G401.6 (cell line): ENCODE data around the gene GRAMD1A.

Source experiments
- FAIRE-seq: peaks from 2 replicates; lab custom pipeline; 2012; peaks lifted over from hg19 to GRCh38; lab: Jason Lieb, UNC

GRAMD1A gene

GRCh38 chr19:35055715-35056179, 55.6 kb downstream of the GRAMD1A start:
- FAIRE-seq, result no peak

DNA sequence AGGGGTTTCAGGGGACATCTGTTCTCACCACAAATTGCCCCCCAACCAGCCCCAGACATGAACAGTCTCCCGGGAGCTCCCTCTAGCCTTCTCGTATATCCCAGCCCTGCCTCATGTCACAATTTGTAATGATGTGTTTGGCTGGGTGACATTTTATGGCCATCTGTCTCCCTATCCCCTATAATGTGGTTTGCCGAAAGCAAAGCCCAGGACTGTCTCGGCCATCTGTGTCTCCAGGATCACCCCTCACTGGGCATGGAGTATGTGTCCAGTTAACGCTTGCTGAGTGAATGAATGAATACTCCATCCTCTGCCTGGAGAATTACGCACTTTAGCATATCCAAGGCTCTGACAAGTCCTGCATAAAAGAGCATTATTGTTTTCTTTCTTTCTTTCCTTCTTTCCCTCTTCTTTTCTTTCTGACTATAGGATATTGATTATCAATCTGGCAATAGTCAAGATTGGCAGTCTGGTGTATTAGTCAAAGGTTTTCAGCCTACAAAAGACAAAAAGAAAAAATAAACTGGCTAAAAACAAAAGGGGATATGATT, 56.5 kb downstream of the GRAMD1A start:
- no peak for FAIRE-seq

DNA sequence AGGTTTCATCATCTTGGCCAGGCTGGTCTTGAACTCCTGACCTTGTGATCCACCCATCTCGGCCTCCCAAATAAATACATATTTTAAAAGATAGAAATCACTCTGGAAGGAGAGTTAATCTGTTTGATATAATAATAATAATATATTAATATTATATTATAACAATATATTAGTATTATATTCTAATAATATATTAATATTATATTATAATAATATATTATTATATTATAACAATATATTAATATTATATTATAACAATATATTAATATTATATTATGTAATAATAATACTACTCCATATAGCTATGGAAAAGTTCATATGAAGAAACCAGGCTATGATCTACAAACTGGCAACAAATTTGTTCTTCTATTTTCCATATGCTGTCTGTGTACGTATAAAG, 58.2 kb downstream of the GRAMD1A start:
- peak; percentile 94 for FAIRE-seq

- FAIRE-seq, result no peak
Observed at GRCh38 chr19:35059006-35059798, 59.1 kb downstream of the GRAMD1A start.

DNA sequence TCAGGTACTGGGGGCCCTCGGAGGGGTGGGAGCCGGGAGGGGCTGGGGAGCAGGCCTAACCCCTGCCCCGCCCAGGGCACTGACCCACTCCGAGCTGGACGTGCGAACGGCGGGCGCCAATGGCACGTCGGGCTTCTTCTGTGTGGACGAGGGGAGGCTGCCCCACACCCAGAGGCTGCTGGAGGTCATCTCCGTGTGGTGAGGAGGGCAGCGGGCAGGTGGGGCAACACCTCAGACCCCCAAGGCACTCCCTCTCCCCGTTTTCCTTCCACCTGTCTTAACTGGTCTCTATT, 59.6 kb downstream of the GRAMD1A start:
- FAIRE-seq, result no peak

- FAIRE-seq, result no peak
Observed at GRCh38 chr19:35060160-35060855, 60.2 kb downstream of the GRAMD1A start.

GRCh38 chr19:35061583-35062373, 61.7 kb downstream of the GRAMD1A start:
- no peak for FAIRE-seq

GRCh38 chr19:35062942-35063341, 62.8 kb downstream of the GRAMD1A start:
- FAIRE-seq, result no peak

GRCh38 chr19:35063940-35064818, 64.1 kb downstream of the GRAMD1A start:
- no peak for FAIRE-seq

DNA sequence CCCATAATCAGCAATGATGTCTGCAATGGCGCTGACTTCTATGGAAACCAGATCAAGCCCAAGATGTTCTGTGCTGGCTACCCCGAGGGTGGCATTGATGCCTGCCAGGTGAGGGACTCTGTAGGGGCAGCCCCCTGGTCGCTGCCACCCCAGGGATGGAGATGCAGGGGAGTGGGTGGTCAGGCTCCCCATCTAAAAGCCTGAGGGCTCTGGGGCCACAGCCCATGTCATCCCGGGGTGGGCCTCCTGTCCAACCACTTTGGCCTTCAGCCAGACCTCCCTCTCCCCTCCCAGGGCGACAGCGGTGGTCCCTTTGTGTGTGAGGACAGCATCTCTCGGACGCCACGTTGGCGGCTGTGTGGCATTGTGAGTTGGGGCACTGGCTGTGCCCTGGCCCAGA, 65.5 kb downstream of the GRAMD1A start:
- no peak for FAIRE-seq

DNA sequence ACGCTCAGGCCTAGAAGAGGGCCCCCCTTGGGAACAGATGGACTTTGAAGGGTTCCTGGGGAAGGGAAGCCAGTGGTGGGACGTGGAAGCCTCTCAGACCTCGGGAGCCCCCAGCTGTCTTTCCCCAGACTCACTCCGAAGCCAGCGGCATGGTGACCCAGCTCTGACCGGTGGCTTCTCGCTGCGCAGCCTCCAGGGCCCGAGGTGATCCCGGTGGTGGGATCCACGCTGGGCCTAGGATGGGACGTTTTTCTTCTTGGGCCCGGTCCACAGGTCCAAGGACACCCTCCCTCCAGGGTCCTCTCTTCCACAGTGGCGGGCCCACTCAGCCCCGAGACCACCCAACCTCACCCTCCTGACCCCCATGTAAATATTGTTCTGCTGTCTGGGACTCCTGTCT, 66.0 kb downstream of the GRAMD1A start:
- no peak for FAIRE-seq

GRCh38 chr19:35066691-35067563, 66.8 kb downstream of the GRAMD1A start:
- FAIRE-seq, result no peak

DNA sequence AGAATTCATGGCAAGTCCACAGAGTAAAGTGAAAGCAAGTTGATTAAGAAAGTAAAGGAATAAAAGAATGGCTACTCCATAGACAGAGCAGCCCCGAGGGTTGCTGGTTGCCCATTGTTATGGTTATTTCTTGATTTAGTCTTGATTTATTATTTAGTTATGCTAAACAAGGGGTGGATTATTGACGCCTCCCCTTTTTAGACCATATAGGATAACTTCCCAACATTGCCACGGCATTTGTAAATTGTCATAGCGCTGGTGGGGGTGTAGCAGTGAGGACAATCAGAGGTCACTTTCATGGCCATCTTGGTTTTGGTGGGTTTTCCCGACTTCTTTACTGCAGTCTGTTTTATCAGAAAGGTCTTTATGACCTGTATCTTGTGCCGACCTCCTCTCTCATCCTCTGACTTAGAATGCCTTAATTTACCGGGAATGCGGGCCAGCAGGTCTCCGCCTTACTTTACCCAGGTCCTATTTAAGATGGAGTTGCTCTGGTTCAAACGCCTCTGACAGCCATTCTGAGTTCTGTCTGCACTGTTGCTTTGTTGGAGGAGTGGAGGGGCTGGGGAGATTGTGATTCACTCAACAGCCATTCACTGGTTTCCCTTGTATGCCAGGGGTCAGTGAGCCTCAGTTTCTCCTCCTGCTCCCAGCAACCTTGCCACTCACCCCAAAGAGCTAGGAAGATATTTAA, 69.0 kb downstream of the GRAMD1A start:
- FAIRE-seq, result no peak

DNA sequence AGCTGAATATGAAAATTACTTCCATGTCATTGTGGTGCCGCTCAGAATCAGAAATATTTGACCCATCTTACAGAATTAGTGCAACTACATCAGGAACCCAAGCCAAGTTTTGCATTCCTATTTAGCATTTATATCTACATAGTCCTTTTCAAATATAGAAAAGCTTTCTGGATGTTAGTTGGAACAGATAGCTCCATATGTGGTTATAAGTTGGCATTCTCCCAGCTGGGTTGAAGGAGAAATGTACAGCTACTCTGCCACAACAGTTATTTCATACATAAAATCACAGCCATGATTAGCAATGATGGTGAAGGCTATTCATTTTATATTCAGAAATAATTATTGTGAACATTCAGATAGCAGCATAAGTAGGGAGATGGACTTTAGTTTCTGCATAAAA, 69.6 kb downstream of the GRAMD1A start:
- no peak for FAIRE-seq

GRCh38 chr19:35070471-35070870, 70.3 kb downstream of the GRAMD1A start:
- no peak for FAIRE-seq

DNA sequence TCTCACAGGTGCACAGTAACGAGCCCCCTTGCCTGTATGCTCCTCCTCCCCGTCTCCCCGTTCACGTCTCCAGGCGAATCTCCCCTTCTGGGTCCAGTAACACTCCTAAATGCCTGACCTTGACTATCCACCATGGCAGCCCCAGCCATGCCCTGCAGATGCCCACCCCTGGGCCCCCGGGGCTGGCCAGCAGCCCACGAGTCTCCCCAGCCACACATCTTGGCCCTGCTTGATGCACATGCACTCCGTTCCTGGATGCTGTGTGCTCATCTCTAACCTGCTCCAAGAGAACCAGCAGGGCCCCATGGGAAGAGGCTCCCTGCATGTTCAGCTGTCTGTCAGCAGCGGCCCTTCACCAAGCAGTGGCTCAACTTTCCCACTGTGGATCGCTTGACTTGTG, 73.4 kb downstream of the GRAMD1A start:
- FAIRE-seq, result no peak

DNA sequence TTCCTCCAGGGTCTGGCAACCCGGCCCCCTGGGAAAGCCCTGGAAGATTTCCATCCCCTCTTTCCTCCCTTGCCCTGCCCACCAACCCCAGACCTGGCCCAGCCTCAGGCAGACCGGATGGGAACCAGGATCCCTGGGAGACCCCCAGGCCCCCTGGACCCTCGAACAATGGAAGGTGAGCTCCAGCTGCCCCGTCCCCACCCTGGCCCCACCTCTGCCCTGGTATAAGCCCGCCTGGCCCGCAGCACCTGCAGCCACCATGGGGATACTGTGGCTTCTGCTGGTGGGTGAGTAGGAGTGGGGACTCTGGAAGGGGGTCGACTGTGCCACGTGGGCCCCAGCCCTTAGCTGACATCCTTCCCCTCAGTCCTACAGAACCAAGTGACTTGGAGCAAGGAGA, 73.8 kb downstream of the GRAMD1A start:
- FAIRE-seq, result no peak

DNA sequence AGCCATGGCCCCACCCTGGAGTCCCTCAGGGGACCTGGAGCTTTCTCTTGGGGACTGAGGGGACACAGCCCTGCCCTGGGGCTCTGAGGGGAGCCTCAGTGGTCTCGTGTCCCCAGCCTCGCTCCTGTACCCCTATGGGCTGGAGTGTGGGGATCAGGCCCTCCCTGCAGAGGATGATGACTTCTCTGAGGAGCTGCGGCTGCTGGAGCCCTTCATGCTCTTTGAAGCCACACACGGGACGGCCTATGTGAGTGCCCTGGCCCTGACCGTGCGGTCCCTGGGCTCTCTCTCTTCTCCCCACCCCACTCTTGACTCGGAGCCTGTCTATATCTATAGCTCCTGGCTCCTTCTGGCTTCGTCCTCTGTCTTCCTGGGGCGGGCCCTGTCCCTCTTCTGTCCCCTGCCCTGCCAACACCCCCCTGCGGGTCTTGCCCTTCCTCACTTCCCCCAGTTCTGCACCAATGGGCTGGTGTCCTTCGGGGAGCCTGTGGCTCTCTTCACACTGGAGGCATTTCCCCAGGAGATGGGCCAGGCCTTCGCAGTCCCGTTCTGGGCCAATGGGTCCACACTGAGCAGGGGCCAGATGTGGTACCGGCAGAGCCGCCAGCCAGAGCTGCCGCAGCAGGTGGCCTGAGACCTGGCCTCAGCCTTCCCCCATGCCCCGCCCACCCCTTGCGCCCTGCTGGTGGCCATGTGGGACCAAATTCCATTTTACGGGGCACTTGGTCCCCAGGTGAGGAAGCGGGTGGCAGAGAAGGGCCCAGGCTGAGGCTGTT, 74.5 kb downstream of the GRAMD1A start:
- no peak for FAIRE-seq
